Activated T-cell treated with anti-CD3 and anti-CD28 coated beads for 24 hours (primary cell): ENCODE measurements around the gene FBXW5.
A peak's percentile ranks its signal among the peaks of the same experiment; 100 is the strongest.

Experiments used
- DNase-seq: peaks from one replicate; pipeline ENCODE4 v3.0.0-alpha.2; 2020; ENCODE audit warnings: low read depth

FBXW5 gene

GRCh38 chr9:136944519-136945332 lies at the start of gene FBXW5, which contains the start of gene C8G:
TSS of gene FBXW5 (minus strand) at chr9:136944738. CDS start at chr9:136944083, 655 bp downstream.
TSS of gene C8G (plus strand) at chr9:136945243. CDS start at chr9:136945321, 78 bp downstream.
- peak; percentile 93 for DNase-seq

- no peak for DNase-seq
Measured at GRCh38 chr9:136992819-136993369, 48.4 kb upstream of the FBXW5 start.

- DNase-seq, result peak; percentile 90
Measured at GRCh38 chr9:136991993-136992818, 47.7 kb upstream of the FBXW5 start, which contains the start of gene PAXX. TSS of gene PAXX (plus strand) at chr9:136992422. CDS start at chr9:136992444, 22 bp downstream.

GRCh38 chr9:136990242-136990911 lies 45.8 kb upstream of the FBXW5 start:
- DNase-seq, result no peak

- DNase-seq, result no peak
Measured at GRCh38 chr9:136988872-136989271, 44.3 kb upstream of the FBXW5 start.

- DNase-seq, result no peak
Measured at GRCh38 chr9:136985853-136986252, 41.3 kb upstream of the FBXW5 start.

- no peak for DNase-seq
Measured at GRCh38 chr9:136985027-136985602, 40.6 kb upstream of the FBXW5 start.

GRCh38 chr9:136984464-136985026 lies 40.0 kb upstream of the FBXW5 start:
- DNase-seq, result no peak

- no peak for DNase-seq
Measured at GRCh38 chr9:136983656-136984314, 39.2 kb upstream of the FBXW5 start.

- no peak for DNase-seq
Measured at GRCh38 chr9:136983167-136983566, 38.6 kb upstream of the FBXW5 start.

- DNase-seq, result no peak
Measured at GRCh38 chr9:136982232-136983051, 37.9 kb upstream of the FBXW5 start, which contains the start of gene LCNL1. TSS of gene LCNL1 (plus strand) at chr9:136982993. CDS start at chr9:136983587, 594 bp downstream.

- no peak for DNase-seq
Measured at GRCh38 chr9:136981588-136982231, 37.2 kb upstream of the FBXW5 start.

GRCh38 chr9:136980669-136981478 lies 36.3 kb upstream of the FBXW5 start:
- no peak for DNase-seq

GRCh38 chr9:136979769-136980587 lies 35.4 kb upstream of the FBXW5 start:
- DNase-seq, result no peak

GRCh38 chr9:136978865-136979544 lies 34.5 kb upstream of the FBXW5 start:
- no peak for DNase-seq

- DNase-seq, result peak; percentile 54
Measured at GRCh38 chr9:136978073-136978864, 33.7 kb upstream of the FBXW5 start.
